ENCODE results near the gene SHCBP1L.

SHCBP1L gene

DNA sequence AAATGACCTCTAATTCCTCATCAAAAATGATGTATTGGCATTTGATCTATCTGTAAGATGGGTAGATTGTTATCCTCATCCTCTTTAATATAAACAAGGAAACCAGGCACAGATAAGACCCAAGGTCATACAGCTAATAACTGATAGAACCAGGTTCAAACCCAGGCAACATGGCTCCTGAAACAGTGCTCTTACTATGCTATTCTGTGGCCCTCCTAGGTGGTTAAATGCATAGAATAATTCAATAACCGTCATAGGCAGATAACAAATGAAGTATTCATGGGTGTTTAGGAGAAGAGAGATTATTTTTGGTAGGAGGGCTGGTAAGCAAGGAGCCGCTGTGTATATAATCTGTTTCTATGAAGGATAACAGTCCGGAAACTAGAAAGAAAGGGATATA is 67.4 kb downstream of the SHCBP1L start:
- Histone ChIP-seq H3K36me3 (ENCODE audit: control insufficient read depth, insufficient read depth, low read length) (peaks cover 50% of the 10 kb centered on the region), H3K9ac (ENCODE audit: low read depth, low read length) (no peak overlapping the region), H3K9me3 (ENCODE audit: control insufficient read depth, insufficient read depth, low read length) (no peaks in the 10 kb centered on the region), H3K4me1 (ENCODE audit: control insufficient read depth, insufficient read depth, low read length) (no peaks in the 10 kb centered on the region), H3K4me3 (ENCODE audit: low read depth, low read length) (no peak overlapping the region), H3K27me3 (ENCODE audit: control insufficient read depth, insufficient read depth, low read length) (no peaks in the 10 kb centered on the region)

- no peak overlapping the region for H3K9ac ChIP-seq (ENCODE audit: low read depth, low read length)
- H3K27me3 ChIP-seq (ENCODE audit: control insufficient read depth, insufficient read depth, low read length): no peaks in the 10 kb centered on the region
- H3K4me3 ChIP-seq (ENCODE audit: low read depth, low read length): no peak overlapping the region
- H3K9me3 ChIP-seq (ENCODE audit: control insufficient read depth, insufficient read depth, low read length): no peaks in the 10 kb centered on the region
- peaks cover 56% of the 10 kb centered on the region for H3K36me3 ChIP-seq (ENCODE audit: control insufficient read depth, insufficient read depth, low read length)
- no peaks in the 10 kb centered on the region for H3K4me1 ChIP-seq (ENCODE audit: control insufficient read depth, insufficient read depth, low read length)
Observed at GRCh38 chr1:182884872-182885271, 68.1 kb downstream of the SHCBP1L start.

GRCh38 chr1:182877842-182878241 is 75.1 kb downstream of the SHCBP1L start:
- H3K9ac ChIP-seq (ENCODE audit: low read depth, low read length): no peak overlapping the region
- H3K9me3 ChIP-seq (ENCODE audit: control insufficient read depth, insufficient read depth, low read length): no peaks in the 10 kb centered on the region
- no peak overlapping the region for H3K4me3 ChIP-seq (ENCODE audit: low read depth, low read length)
- peaks cover 72% of the 10 kb centered on the region for H3K36me3 ChIP-seq (ENCODE audit: control insufficient read depth, insufficient read depth, low read length)
- no peaks in the 10 kb centered on the region for H3K4me1 ChIP-seq (ENCODE audit: control insufficient read depth, insufficient read depth, low read length)
- no peaks in the 10 kb centered on the region for H3K27me3 ChIP-seq (ENCODE audit: control insufficient read depth, insufficient read depth, low read length)

DNA sequence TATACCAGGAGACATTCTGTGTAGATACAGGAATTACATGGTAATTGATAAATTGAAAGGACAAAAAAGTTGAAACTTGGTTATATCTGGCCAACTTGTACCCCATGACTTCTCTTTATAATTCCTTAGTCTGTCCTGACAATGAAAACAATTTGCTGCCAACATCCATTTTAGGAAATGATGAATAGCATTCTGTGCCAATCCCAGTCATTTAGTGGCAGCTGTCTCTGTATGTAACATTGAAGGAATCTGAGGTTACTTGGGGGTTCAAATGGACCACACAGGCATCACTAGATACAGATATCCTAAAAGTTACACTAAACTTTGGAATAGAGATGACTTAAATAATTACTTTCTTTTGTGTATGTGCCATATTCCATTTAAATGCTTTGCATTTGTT is 75.6 kb downstream of the SHCBP1L start:
- Histone ChIP-seq H3K27me3 (ENCODE audit: control insufficient read depth, insufficient read depth, low read length) (no peaks in the 10 kb centered on the region), H3K4me3 (ENCODE audit: low read depth, low read length) (no peak overlapping the region), H3K9me3 (ENCODE audit: control insufficient read depth, insufficient read depth, low read length) (no peaks in the 10 kb centered on the region), H3K9ac (ENCODE audit: low read depth, low read length) (no peak overlapping the region), H3K4me1 (ENCODE audit: control insufficient read depth, insufficient read depth, low read length) (no peaks in the 10 kb centered on the region), H3K36me3 (ENCODE audit: control insufficient read depth, insufficient read depth, low read length) (peaks cover 70% of the 10 kb centered on the region)

- Histone ChIP-seq H3K9me3 (ENCODE audit: control insufficient read depth, insufficient read depth, low read length) (no peaks in the 10 kb centered on the region), H3K27me3 (ENCODE audit: control insufficient read depth, insufficient read depth, low read length) (no peaks in the 10 kb centered on the region), H3K4me1 (ENCODE audit: control insufficient read depth, insufficient read depth, low read length) (no peaks in the 10 kb centered on the region), H3K9ac (ENCODE audit: low read depth, low read length) (no peak overlapping the region), H3K36me3 (ENCODE audit: control insufficient read depth, insufficient read depth, low read length) (peaks cover 65% of the 10 kb centered on the region), H3K4me3 (ENCODE audit: low read depth, low read length) (no peak overlapping the region)
Observed at GRCh38 chr1:182875889-182876288, 77.1 kb downstream of the SHCBP1L start.

DNA sequence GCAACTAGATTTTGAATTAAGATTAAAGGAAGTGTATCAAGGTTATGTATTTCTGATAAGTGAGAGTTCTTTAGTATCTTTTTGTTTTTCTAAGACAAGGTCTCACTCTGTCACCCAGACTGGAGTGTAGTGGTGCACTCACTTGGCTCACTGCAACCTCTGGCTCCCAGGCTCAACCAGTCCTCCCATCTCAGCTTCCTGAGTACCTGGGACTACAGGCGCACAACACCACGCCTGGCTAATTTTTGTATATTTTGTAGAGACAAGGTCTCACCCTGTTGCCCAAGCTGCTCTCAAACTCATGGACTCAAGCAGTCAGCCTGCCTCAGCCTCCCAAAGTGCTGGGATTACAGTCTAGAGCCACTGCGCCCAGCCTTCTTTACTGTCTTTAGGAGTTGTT is 80.1 kb downstream of the SHCBP1L start:
- no peaks in the 10 kb centered on the region for H3K9me3 ChIP-seq (ENCODE audit: control insufficient read depth, insufficient read depth, low read length)
- H3K36me3 ChIP-seq (ENCODE audit: control insufficient read depth, insufficient read depth, low read length): peaks cover 52% of the 10 kb centered on the region
- no peaks in the 10 kb centered on the region for H3K27me3 ChIP-seq (ENCODE audit: control insufficient read depth, insufficient read depth, low read length)
- no peak overlapping the region for H3K9ac ChIP-seq (ENCODE audit: low read depth, low read length)
- H3K4me3 ChIP-seq (ENCODE audit: low read depth, low read length): no peak overlapping the region
- no peaks in the 10 kb centered on the region for H3K4me1 ChIP-seq (ENCODE audit: control insufficient read depth, insufficient read depth, low read length)

GRCh38 chr1:182869241-182869666 is 83.7 kb downstream of the SHCBP1L start:
- no peak overlapping the region for H3K4me3 ChIP-seq (ENCODE audit: low read depth, low read length)
- peaks cover 54% of the 10 kb centered on the region for H3K36me3 ChIP-seq (ENCODE audit: control insufficient read depth, insufficient read depth, low read length)
- no peaks in the 10 kb centered on the region for H3K9me3 ChIP-seq (ENCODE audit: control insufficient read depth, insufficient read depth, low read length)
- no peaks in the 10 kb centered on the region for H3K4me1 ChIP-seq (ENCODE audit: control insufficient read depth, insufficient read depth, low read length)
- H3K27me3 ChIP-seq (ENCODE audit: control insufficient read depth, insufficient read depth, low read length): no peaks in the 10 kb centered on the region
- H3K9ac ChIP-seq (ENCODE audit: low read depth, low read length): no peak overlapping the region

- Histone ChIP-seq H3K4me3 (ENCODE audit: low read depth, low read length) (no peak overlapping the region), H3K9me3 (ENCODE audit: control insufficient read depth, insufficient read depth, low read length) (no peaks in the 10 kb centered on the region), H3K4me1 (ENCODE audit: control insufficient read depth, insufficient read depth, low read length) (no peaks in the 10 kb centered on the region), H3K27me3 (ENCODE audit: control insufficient read depth, insufficient read depth, low read length) (no peaks in the 10 kb centered on the region), H3K9ac (ENCODE audit: low read depth, low read length) (no peak overlapping the region), H3K36me3 (ENCODE audit: control insufficient read depth, insufficient read depth, low read length) (peaks cover 46% of the 10 kb centered on the region)
Observed at GRCh38 chr1:182867861-182868260, 85.1 kb downstream of the SHCBP1L start.

DNA sequence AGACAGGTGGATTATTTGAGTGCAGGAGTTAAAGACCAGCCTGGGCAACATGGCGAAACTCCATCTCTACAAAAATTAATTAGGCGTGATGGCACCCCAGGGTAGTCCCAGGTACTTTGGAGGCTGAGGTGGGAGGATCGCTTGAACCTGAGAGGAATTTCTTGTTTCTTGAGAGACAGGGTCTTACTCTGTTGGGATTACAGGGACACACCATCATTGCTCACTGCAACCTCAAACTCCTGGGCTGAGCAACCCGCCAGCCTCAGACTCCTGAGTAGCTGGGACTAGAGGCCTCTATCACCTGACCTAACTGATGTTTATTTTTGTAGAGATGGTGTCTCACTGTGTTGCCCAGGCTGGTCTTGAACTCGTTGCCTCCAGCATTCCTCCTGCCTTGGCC is 89.0 kb downstream of the SHCBP1L start:
- H3K4me3 ChIP-seq (ENCODE audit: low read depth, low read length): no peak overlapping the region
- H3K9ac ChIP-seq (ENCODE audit: low read depth, low read length): no peak overlapping the region
- H3K4me1 ChIP-seq (ENCODE audit: control insufficient read depth, insufficient read depth, low read length): no peaks in the 10 kb centered on the region
- H3K9me3 ChIP-seq (ENCODE audit: control insufficient read depth, insufficient read depth, low read length): no peaks in the 10 kb centered on the region
- H3K27me3 ChIP-seq (ENCODE audit: control insufficient read depth, insufficient read depth, low read length): no peaks in the 10 kb centered on the region
- H3K36me3 ChIP-seq (ENCODE audit: control insufficient read depth, insufficient read depth, low read length): peaks cover 62% of the 10 kb centered on the region

DNA sequence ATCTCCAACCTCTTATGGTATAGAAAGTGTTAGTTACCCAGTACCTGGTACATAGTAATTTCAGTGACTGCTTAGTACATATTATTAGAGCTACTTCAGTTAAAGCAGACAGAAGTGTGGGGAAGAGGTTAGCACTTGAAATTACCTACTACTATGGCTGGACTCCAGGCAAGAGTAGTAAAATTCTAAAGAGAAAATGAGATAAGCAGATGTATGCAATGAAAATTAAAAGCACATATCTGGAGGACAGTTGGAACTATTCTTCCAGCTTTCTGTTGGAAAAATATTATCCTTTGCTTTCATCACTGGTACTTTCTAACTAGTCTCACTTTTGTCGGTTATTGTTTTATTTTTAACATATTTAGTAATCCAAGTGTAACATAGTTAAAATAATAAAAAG is 90.1 kb downstream of the SHCBP1L start:
- H3K4me1 ChIP-seq (ENCODE audit: control insufficient read depth, insufficient read depth, low read length): no peaks in the 10 kb centered on the region
- H3K9me3 ChIP-seq (ENCODE audit: control insufficient read depth, insufficient read depth, low read length): no peaks in the 10 kb centered on the region
- peaks cover 68% of the 10 kb centered on the region for H3K36me3 ChIP-seq (ENCODE audit: control insufficient read depth, insufficient read depth, low read length)
- no peak overlapping the region for H3K4me3 ChIP-seq (ENCODE audit: low read depth, low read length)
- H3K9ac ChIP-seq (ENCODE audit: low read depth, low read length): no peak overlapping the region
- H3K27me3 ChIP-seq (ENCODE audit: control insufficient read depth, insufficient read depth, low read length): no peaks in the 10 kb centered on the region

DNA sequence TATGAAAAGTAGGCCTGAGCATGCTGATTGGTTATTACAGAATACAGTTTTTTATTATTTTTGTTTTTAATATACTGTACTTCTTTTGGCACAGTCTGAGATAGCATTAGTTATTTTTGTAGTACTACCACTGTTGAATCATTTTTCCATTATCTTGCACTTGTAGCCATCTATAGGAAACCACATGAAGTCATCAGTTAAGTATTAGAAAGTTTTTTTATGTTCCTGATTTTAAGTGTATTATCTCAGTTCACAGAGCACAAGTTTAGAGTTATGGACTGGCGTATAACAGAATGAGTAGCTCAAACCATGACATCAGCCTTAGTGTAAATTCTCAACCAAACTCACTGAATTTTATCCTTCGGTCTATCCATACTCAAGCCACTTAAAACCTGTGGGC is 91.0 kb downstream of the SHCBP1L start:
- Histone ChIP-seq H3K9me3 (ENCODE audit: control insufficient read depth, insufficient read depth, low read length) (no peaks in the 10 kb centered on the region), H3K4me1 (ENCODE audit: control insufficient read depth, insufficient read depth, low read length) (no peaks in the 10 kb centered on the region), H3K27me3 (ENCODE audit: control insufficient read depth, insufficient read depth, low read length) (no peaks in the 10 kb centered on the region), H3K36me3 (ENCODE audit: control insufficient read depth, insufficient read depth, low read length) (peaks cover 67% of the 10 kb centered on the region), H3K9ac (ENCODE audit: low read depth, low read length) (no peak overlapping the region), H3K4me3 (ENCODE audit: low read depth, low read length) (no peak overlapping the region)

DNA sequence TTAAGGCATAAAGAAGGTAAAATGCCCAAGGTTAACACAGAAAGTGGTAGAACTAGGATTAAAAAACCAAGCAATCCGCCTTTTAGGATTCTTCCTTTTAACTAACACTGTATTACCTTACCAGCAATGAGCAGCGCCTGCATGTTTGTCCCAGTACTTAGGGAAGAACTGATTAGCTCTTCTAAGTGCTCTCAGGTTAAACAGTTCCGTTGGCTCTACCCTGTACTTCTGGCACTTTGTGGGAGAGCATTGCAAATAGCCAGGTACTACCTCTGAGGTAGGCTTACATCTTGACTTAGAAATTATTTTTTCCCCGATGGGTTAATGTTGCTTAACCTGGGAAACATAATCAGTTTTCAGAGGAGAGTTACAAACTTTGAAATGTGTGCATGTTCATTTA is 92.3 kb downstream of the SHCBP1L start:
- no peaks in the 10 kb centered on the region for H3K27me3 ChIP-seq (ENCODE audit: control insufficient read depth, insufficient read depth, low read length)
- H3K4me1 ChIP-seq (ENCODE audit: control insufficient read depth, insufficient read depth, low read length): no peaks in the 10 kb centered on the region
- H3K36me3 ChIP-seq (ENCODE audit: control insufficient read depth, insufficient read depth, low read length): peaks cover 71% of the 10 kb centered on the region
- no peak overlapping the region for H3K9ac ChIP-seq (ENCODE audit: low read depth, low read length)
- H3K4me3 ChIP-seq (ENCODE audit: low read depth, low read length): no peak overlapping the region
- no peaks in the 10 kb centered on the region for H3K9me3 ChIP-seq (ENCODE audit: control insufficient read depth, insufficient read depth, low read length)

- Histone ChIP-seq H3K4me1 (ENCODE audit: control insufficient read depth, insufficient read depth, low read length) (no peaks in the 10 kb centered on the region), H3K9me3 (ENCODE audit: control insufficient read depth, insufficient read depth, low read length) (no peaks in the 10 kb centered on the region), H3K36me3 (ENCODE audit: control insufficient read depth, insufficient read depth, low read length) (peaks cover 78% of the 10 kb centered on the region), H3K9ac (ENCODE audit: low read depth, low read length) (no peak overlapping the region), H3K27me3 (ENCODE audit: control insufficient read depth, insufficient read depth, low read length) (no peaks in the 10 kb centered on the region), H3K4me3 (ENCODE audit: low read depth, low read length) (no peak overlapping the region)
Observed at GRCh38 chr1:182857212-182857611, 95.8 kb downstream of the SHCBP1L start.
